ENCODE results near the gene NUDT9. TPM values are rescaled to one million over a fixed set of nuclear protein-coding genes. Genes with fewer than 3 reads are reported as not detected.
"Not testable (repeated sequence)": the region's sequence is repeated elsewhere in the genome, so short reads cannot be mapped to it uniquely, and the experiment has no call there.

Gene NUDT9
- total RNA-seq, 1 experiment from 2014 or later: 25.4 TPM

- POLR2A ChIA-PET: no interaction called here
- peaks cover 19% of the 10 kb centered on the region for H3K36me3 Mint-ChIP-seq
- TF ChIP-seq EMX1 (CRISPR knock-in tag; IDR thresholded peaks at IDR 0.05): no peak
- H3K27ac Mint-ChIP-seq: no peak overlapping the region
- no peak for DNase-seq (ENCODE audit: low spot score)
- H3K9me3 Mint-ChIP-seq: peaks cover 28% of the 10 kb centered on the region
- ATAC-seq: no peak
- CTCF ChIA-PET: no interaction called here
- no peak overlapping the region for H3K4me3 Mint-ChIP-seq
- peaks cover 27% of the 10 kb centered on the region for H3K4me1 Mint-ChIP-seq
- H3K27me3 Mint-ChIP-seq (ENCODE audit: low read depth): no peaks in the 10 kb centered on the region; the same call in 1 of the 2 replicates
Measured at GRCh38 chr4:87481377-87481776, 59.0 kb downstream of the NUDT9 start.

- H3K4me1 Mint-ChIP-seq: peaks cover 11% of the 10 kb centered on the region
- POLR2A ChIA-PET; H3K4me3 Mint-ChIP-seq; DNase-seq (ENCODE audit: low spot score); H3K27ac Mint-ChIP-seq; ATAC-seq; H3K27me3 Mint-ChIP-seq (ENCODE audit: low read depth): not testable (repeated sequence)
- H3K36me3 Mint-ChIP-seq: peaks cover 31% of the 10 kb centered on the region
- CTCF ChIA-PET: interaction anchor here (1.3 kb wide), 1 partner anchor 14 kb away, joined by 4 read pairs; no protein-coding TSS in a partner anchor
- H3K9me3 Mint-ChIP-seq: peaks cover 44% of the 10 kb centered on the region
Measured at GRCh38 chr4:87483247-87483646, 60.9 kb downstream of the NUDT9 start.

- DNase-seq (ENCODE audit: low spot score); H3K27ac Mint-ChIP-seq; H3K4me3 Mint-ChIP-seq; H3K27me3 Mint-ChIP-seq (ENCODE audit: low read depth); POLR2A ChIA-PET; ATAC-seq: not testable (repeated sequence)
- Mint-ChIP-seq H3K9me3 (peaks cover 54% of the 10 kb centered on the region), H3K4me1 (peaks cover 21% of the 10 kb centered on the region), H3K36me3 (peaks cover 41% of the 10 kb centered on the region)
- CTCF ChIA-PET: interaction anchor here (1.1 kb wide), 1 partner anchor 8 kb away, joined by 3 read pairs; no protein-coding TSS in a partner anchor
Measured at GRCh38 chr4:87488666-87489065, 66.3 kb downstream of the NUDT9 start.

- ATAC-seq (no peak), DNase-seq (ENCODE audit: low spot score) (no peak)
- Mint-ChIP-seq H3K27me3 (ENCODE audit: low read depth) (no peaks in the 10 kb centered on the region; the same call in 1 of the 2 replicates), H3K27ac (no peak overlapping the region), H3K36me3 (peaks cover 36% of the 10 kb centered on the region), H3K9me3 (peaks cover 54% of the 10 kb centered on the region), H3K4me1 (peaks cover 21% of the 10 kb centered on the region), H3K4me3 (no peak overlapping the region)
- TF ChIP-seq KAT7 (CRISPR knock-in tag; IDR thresholded peaks at IDR 0.05; ENCODE audit: borderline replicate concordance) (no peak), ZBTB43 (CRISPR knock-in tag; IDR thresholded peaks at IDR 0.05) (no peak), ZNF512 (CRISPR knock-in tag; IDR thresholded peaks at IDR 0.05; ENCODE audit: borderline replicate concordance) (no peak), RORB (CRISPR knock-in tag; IDR thresholded peaks at IDR 0.05) (no peak), SOX15 (CRISPR knock-in tag; IDR thresholded peaks at IDR 0.05) (no peak), ATF6 (CRISPR knock-in tag; IDR thresholded peaks at IDR 0.05) (no peak), TEAD4 (CRISPR knock-in tag; IDR thresholded peaks at IDR 0.05) (no peak), ERG (CRISPR knock-in tag; IDR thresholded peaks at IDR 0.05) (no peak), ZNF219 (CRISPR knock-in tag; IDR thresholded peaks at IDR 0.05; ENCODE audit: borderline replicate concordance) (no peak), FOXP1 (CRISPR knock-in tag; IDR thresholded peaks at IDR 0.05; ENCODE audit: borderline replicate concordance) (no peak), ZNF671 (CRISPR knock-in tag; IDR thresholded peaks at IDR 0.05) (no peak), SMAD3 (CRISPR knock-in tag; IDR thresholded peaks at IDR 0.05; ENCODE audit: borderline replicate concordance) (no peak), NR3C1 (CRISPR knock-in tag; conservative IDR thresholded peaks at IDR 0.05; ENCODE audit: low read depth) (no peak), EMX1 (CRISPR knock-in tag; IDR thresholded peaks at IDR 0.05) (no peak), CREM (CRISPR knock-in tag; IDR thresholded peaks at IDR 0.05) (no peak)
- ChIA-PET CTCF (no interaction called here), POLR2A (no interaction called here)
Measured at GRCh38 chr4:87489678-87490077, 67.3 kb downstream of the NUDT9 start.

All from WTC11 (cell line).